ENCODE measurements around the gene BRMS1. TPM values are rescaled to one million over a fixed set of nuclear protein-coding genes. Genes with fewer than 3 reads are reported as not detected.

BRMS1 gene
- total RNA-seq, 2 experiments from 2014 or later = 35.7 to 35.9 TPM

GRCh38 chr11:66288671-66289547 lies 56.0 kb downstream of the BRMS1 start, which contains the start of gene YIF1A:
TSS of gene YIF1A (minus strand) at chr11:66289143. CDS start at chr11:66288985, 158 bp downstream.
- intact Hi-C loops (cut with micrococcal nuclease) = no loop called here
- no peaks in the 10 kb centered on the region for H3K9me3 Mint-ChIP-seq
- peak within 1 kb of the TSS; percentile 89 for H3K27ac Mint-ChIP-seq
- POLR2A ChIA-PET = interaction anchor here (0.6 to 1.9 kb wide), 14 partner anchors 18 to 390 kb away, joined by 3 to 9 read pairs (median 4); partner anchors contain the start of genes RAB1B and SLC29A2
- peaks cover 3% of the 10 kb centered on the region for H3K36me3 Mint-ChIP-seq (ENCODE audit: low read depth)
- ATAC-seq (peak; percentile 96), DNase-seq (peak; percentile 99)
- no peak for TF ChIP-seq CTCF (IDR thresholded peaks at IDR 0.05)
- H3K27me3 Mint-ChIP-seq = peaks cover 17% of the 10 kb centered on the region
- peak within 1 kb of the TSS; percentile 85 for H3K4me3 Mint-ChIP-seq
- H3K4me1 Mint-ChIP-seq (ENCODE audit: low read depth) = peaks cover 31% of the 10 kb centered on the region
- CTCF ChIA-PET = interaction anchor here (0.7 to 4.8 kb wide), 13 partner anchors 8 to 150 kb away, joined by 3 to 27 read pairs (median 5); partner anchors contain the start of genes MRPL11 and RAB1B

- ATAC-seq = no peak
- Mint-ChIP-seq H3K4me3 (peak overlapping the region; percentile 85), H3K9me3 (no peaks in the 10 kb centered on the region), H3K4me1 (ENCODE audit: low read depth) (peaks cover 33% of the 10 kb centered on the region), H3K36me3 (ENCODE audit: low read depth) (peaks cover 3% of the 10 kb centered on the region), H3K27me3 (peaks cover 12% of the 10 kb centered on the region), H3K27ac (peak overlapping the region; percentile 82)
- POLR2A ChIA-PET = interaction anchor here (0.6 to 1.5 kb wide), 7 partner anchors 17 to 389 kb away, joined by 3 to 6 read pairs (median 3); partner anchors contain the start of gene RAB1B
- CTCF ChIA-PET = interaction anchor here (1.1 to 4.8 kb wide), 9 partner anchors 16 to 151 kb away, joined by 4 to 27 read pairs (median 5); partner anchors contain the start of gene MRPL11
- no peak for DNase-seq
- intact Hi-C loops (cut with micrococcal nuclease) = no loop called here
- no peak for TF ChIP-seq CTCF (IDR thresholded peaks at IDR 0.05)
These were observed 56.8 kb downstream of the BRMS1 start for GRCh38 chr11:66287889-66288670.

Other genes starting within 250 kb of the BRMS1 start
- gene KLC2, start 87.4 kb downstream of the BRMS1 start, total RNA-seq = 10 to 100 TPM; 32.2 to 35.2 TPM
- 10 to 100 TPM; 97.9 to 98.2 TPM for gene RAB1B, start 76.5 kb downstream of the BRMS1 start, total RNA-seq
- gene CNIH2, start 66.9 kb downstream of the BRMS1 start, total RNA-seq = 1 to 10 TPM in 1 of 2 experiments, under 1 TPM in 1; 0.96 to 2.0 TPM
- gene YIF1A, start 56.0 kb downstream of the BRMS1 start, total RNA-seq = 10 to 100 TPM; 57.4 to 64.0 TPM
- gene TMEM151A, start 53.2 kb downstream of the BRMS1 start, total RNA-seq = not detected
- 10 to 100 TPM; 16.3 to 16.8 TPM for gene CD248, start 28.1 kb downstream of the BRMS1 start, total RNA-seq
- 1 to 10 TPM; 1.1 to 1.6 TPM for gene RIN1, start 8.7 kb downstream of the BRMS1 start, total RNA-seq
- 1 to 10 TPM; 9.4 to 9.5 TPM for gene B4GAT1, start 2.5 kb upstream of the BRMS1 start, total RNA-seq
- gene SLC29A2, start 26.7 kb upstream of the BRMS1 start, total RNA-seq = 10 to 100 TPM; 11.8 to 12.2 TPM
- under 1 TPM in 1 of 2 experiments, not detected in 1; 0.11 TPM for gene NPAS4, start 75.9 kb upstream of the BRMS1 start, total RNA-seq
- gene MRPL11, start 93.7 kb upstream of the BRMS1 start, total RNA-seq = 100 to 1,000 TPM; 135 to 142 TPM
- gene PELI3, start 121.8 kb upstream of the BRMS1 start, total RNA-seq = 10 to 100 TPM in 1 of 2 experiments, 1 to 10 TPM in 1; 6.7 to 10.5 TPM
- 10 to 100 TPM; 72.4 to 75.8 TPM for gene DPP3, start 135.3 kb upstream of the BRMS1 start, total RNA-seq
- 1 to 10 TPM; 7.7 to 7.9 TPM for gene BBS1, start 165.5 kb upstream of the BRMS1 start, total RNA-seq
- gene ZDHHC24, start 200.9 kb upstream of the BRMS1 start, total RNA-seq = 10 to 100 TPM; 13.2 to 14.0 TPM
- under 1 TPM in 1 of 2 experiments, not detected in 1; 0.14 TPM for gene ACTN3, start 201.8 kb upstream of the BRMS1 start, total RNA-seq
- gene CTSF, start 223.5 kb upstream of the BRMS1 start, total RNA-seq = 1 to 10 TPM in 1 of 2 experiments, under 1 TPM in 1; 0.68 to 1.3 TPM
- under 1 TPM; 0.14 to 0.27 TPM for gene CCDC87, start 248.0 kb upstream of the BRMS1 start, total RNA-seq
- 10 to 100 TPM; 22.0 to 25.6 TPM for gene CCS, start 248.1 kb upstream of the BRMS1 start, total RNA-seq

Data from activated CD8-positive, alpha-beta T cell treated with anti-CD3 and anti-CD28 coated beads for 36 hours (primary cell).